Stimulated activated CD8-positive, alpha-beta memory T cell treated with anti-CD3 and anti-CD28 coated beads, Interleukin-2, amount 100 ng/mL, for 48 hours (primary cell): ENCODE data around the gene LIPH.
A peak's percentile ranks its signal among the peaks of the same experiment; 100 is the strongest.
"Not testable (repeated sequence)": the region's sequence is repeated elsewhere in the genome, so short reads cannot be mapped to it uniquely, and the experiment has no call there.

ENCODE experiments used
- DNase-seq, 2 donors: peaks; one replicate each; pipeline ENCODE4 v3.0.0-alpha.2; 2020; ENCODE audit warnings: low read depth in 2 of 2

Gene LIPH

DNA sequence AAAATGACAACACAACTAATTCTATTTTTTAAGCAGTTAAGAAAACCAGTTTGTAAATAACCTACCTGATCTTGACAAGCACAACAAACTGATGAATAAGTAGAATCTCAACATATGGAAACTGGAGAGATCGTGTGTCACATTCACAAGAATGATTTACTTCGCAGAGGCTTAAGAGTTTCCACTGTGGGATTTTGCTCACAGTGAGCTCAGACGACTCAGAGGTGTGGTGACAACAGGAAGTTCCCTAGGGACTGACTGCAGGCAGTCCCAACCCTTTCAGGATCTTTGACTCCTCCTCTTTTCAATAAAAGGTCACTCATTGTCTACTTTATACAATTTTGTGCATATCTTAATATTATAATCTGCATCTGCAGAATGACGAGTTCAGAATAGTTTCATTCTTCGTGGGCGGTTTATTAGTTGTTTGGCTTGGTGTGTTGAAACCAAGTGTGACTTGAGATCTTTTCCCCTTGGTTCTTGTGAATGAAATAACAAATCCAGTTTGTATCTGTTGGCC is at the start of gene LIPH:
TSS of gene LIPH (minus strand) at position 231 of the 520 bp plus-strand sequence. CDS start at position 114, 117 bp downstream.
- DNase-seq, result no peak

DNA sequence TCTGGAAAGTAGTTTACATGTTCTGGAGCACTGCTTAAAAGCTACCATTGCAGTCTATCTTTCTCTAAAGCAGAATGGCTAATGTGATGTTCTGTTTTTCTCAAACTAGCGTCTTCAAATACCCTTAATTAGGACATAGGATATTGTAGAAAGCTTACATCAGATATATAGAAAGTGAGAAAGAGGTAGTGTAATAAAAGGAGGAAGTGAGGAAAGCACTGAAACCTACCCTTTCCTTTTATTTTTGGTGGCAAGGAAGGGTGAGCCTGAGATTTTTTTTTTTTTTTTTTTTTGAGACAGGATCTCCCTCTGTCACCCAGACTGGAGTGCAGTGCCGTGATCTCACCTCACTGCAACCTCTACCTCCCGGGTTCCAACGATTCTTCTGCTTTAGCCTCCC is 43.1 kb upstream of the LIPH start:
- no peak for DNase-seq

GRCh38 chr3:185594073-185594472 is 41.7 kb upstream of the LIPH start:
- no peak for DNase-seq

GRCh38 chr3:185586686-185587039 is 34.3 kb upstream of the LIPH start:
- no peak for DNase-seq

- DNase-seq, result peak; percentile 97 to 99
Observed at GRCh38 chr3:185585859-185586685, 33.7 kb upstream of the LIPH start, which contains the start of gene SENP2. TSS of gene SENP2 (plus strand) at chr3:185586295. CDS start at chr3:185586414, 119 bp downstream.

DNA sequence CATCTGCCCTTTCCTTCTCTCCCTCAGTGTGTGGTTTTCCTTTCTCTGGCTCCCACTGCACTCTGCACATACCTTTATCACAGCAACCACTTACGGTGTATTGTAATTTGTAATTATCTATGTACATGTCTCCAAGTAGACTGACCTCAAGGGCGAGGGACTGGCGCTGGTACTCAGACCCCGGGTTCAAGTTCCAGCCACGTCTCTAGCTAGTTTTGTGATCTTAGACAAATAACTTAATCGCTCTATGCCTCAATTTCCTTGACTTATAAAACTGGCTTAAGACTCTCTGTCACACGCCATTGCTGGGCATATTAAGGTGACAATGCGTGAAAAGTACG is 33.1 kb upstream of the LIPH start:
- no peak for DNase-seq

GRCh38 chr3:185584686-185585085 is 32.3 kb upstream of the LIPH start:
- no peak for DNase-seq

GRCh38 chr3:185583925-185584324 is 31.5 kb upstream of the LIPH start:
- no peak for DNase-seq

DNA sequence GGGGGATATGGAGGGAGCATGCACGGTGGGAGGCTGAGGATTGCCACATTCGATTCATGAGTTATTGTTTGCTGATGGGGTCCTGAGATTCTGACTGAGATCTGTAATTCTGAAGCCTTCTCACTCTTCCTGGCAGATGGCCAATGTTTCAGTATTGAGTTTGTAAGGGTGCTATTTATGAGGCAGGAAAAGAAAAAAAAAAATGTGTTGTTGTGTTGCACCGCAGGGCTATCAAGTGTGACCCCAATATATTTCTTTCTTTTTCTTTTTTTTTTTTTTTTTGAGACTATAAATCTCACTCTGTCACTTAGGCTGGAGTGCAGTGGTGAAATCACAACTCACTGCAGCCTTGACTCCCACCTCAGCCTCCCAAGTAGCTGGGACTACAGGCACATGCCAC is 30.5 kb upstream of the LIPH start:
- no peak for DNase-seq

- no peak for DNase-seq
Observed at GRCh38 chr3:185582236-185582635, 29.8 kb upstream of the LIPH start.

DNA sequence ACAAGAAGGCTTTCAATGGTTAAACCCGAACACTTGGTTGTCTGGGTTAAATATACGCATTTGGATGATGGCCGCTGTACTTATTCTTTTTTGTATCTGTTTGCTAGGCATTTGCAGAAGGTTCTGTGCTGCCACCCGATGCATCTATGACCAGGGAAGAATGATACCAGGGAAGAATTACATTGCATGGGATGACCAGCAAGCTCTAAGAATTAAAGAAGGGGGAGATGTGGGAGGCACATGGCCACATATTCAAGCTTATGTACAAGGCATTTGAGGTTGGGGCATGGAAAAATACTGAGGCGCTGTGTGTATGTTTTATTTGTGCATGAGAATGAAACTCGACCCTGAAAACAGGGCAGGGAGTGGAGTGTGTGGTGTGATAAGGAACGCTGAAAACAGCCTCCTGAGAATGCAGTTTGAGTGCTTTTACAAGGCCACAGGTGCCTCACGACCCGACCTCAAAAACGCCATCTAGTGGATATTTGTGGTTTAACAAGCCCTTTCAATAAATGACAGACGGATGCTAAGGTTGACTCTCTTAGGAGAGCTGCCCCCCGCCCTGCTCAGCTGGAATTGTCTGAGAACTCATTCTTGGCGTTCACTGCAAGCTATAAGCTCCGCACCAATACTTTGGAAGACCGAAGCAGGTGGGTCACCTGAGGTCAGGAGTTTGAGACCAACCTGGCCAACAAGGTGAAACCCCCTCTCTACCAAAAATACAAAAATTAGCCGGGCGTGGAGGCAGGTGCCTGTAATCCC is 22.9 kb upstream of the LIPH start:
- not testable (repeated sequence) for DNase-seq

DNA sequence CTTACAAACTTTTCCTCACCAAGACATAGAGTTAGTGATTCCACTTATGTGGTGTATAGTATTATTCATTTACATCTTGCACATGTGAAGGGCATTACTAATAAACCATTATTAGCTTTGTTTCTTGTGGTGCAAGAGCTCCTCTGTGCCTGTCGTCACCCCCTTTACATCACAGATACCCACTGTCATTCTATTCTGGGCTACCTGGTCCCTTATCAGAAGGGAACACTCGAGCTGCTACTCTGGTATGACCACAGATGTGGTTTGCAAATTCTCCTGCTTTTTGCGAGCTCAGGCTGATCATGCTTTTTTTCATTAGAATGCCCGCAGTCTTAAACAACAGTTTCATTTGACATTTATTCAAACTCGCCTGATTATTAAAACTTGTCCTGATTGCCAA is 19.8 kb upstream of the LIPH start:
- DNase-seq, result no peak

DNA sequence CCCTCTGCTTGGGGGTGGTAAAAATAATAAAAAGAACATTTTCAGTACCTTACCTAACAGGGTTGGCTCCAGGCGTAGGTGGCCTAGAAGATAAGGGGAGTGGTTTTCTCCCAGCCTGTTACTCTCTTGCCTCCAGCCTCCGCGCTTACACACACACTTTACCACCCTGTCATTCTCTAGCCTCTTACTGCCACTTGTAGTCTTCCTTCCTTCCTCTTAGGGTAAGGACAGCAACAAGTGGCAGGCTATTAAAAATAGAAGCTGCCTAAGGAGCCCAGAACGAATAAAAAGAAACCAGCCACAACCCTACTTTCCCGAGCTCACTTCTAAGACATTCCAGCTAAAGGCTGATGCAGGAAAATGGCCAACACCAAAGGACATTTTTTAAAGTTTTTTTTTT is 9.6 kb upstream of the LIPH start:
- no peak for DNase-seq

DNA sequence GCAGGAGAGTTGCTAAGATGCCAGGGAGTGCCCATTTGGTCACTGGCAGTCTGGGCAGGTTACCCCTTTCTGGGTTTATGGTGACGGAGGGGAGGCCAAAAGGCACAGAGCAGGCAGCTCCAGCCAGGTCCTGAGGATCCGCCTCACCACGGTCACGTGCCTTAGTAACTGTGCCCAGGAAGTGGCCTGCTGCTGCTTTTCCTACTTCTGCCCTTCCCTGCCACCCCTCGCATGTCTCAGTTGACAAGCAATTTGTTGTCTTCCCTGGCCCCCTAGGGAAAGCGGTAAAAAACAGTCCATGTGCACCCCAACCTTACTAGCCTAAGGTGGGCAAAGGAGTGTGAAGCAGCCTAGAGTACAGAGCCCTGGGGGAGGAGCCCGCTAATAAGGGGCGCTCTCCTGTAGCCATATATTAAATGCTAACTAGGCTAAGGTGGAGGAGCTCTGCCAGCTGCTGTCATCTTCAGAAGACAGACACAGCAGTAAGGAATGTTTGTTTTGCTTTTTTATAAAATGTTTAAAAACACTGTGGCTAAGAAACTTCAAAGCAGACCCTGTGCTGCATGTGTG is 9.1 kb upstream of the LIPH start:
- DNase-seq, result no peak

- DNase-seq, result no peak
Observed at GRCh38 chr3:185560676-185561075, 8.3 kb upstream of the LIPH start.

DNA sequence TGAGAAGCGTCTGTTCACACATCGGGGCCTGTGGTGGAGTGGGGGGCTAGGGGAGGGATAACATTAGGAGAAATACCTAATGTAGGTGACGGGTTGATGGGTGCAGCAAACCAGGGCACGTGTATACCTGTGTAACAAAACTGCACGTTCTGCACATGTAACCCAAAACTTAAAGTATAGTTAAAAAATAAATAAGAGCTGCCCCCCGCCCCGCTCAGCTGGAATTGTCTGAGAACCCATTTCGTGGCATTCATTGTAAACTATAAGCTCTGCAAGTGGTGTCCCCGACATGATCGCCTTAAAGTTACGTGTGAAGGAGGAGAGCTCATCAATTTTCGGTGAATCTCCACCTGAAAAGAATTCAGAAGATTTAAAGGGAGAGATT is 7.3 kb upstream of the LIPH start:
- DNase-seq, result no peak

GRCh38 chr3:185558395-185558794 is 6.0 kb upstream of the LIPH start:
- DNase-seq, result no peak

- DNase-seq, result not testable (repeated sequence)
Observed at GRCh38 chr3:185556640-185557039, 4.3 kb upstream of the LIPH start.

- no peak for DNase-seq
Observed at GRCh38 chr3:185555860-185556347, 3.5 kb upstream of the LIPH start.

- DNase-seq, result no peak
Observed at GRCh38 chr3:185555101-185555501, 2.7 kb upstream of the LIPH start.

GRCh38 chr3:185549651-185550111 is 2.7 kb downstream of the LIPH start:
- DNase-seq, result no peak

DNA sequence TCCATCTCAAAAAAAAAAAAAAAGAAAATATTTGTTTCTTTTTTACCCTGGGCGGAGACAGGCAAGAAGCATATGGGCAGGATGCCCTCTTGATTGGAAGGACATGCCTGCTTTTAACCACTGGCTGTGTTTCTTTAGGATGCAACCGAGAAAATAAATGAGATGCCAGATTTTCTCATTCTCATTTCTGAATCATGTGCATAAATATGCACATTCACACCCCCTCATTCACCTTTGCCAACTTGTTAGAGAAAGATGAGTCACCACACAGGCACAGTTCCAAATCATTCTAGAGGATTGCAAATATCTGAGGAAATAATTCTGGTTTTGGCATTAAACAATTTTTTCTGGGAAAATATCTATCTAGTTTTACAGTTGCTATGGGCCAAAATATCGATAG is 3.3 kb downstream of the LIPH start:
- no peak for DNase-seq
